ENCODE results near the gene RAPGEF6. TPM values are rescaled to one million over a fixed set of nuclear protein-coding genes. Genes with fewer than 3 reads are reported as not detected.
"Not testable (repeated sequence)": the region's sequence is repeated elsewhere in the genome, so short reads cannot be mapped to it uniquely, and the experiment has no call there.

Gene RAPGEF6
- total RNA-seq, 6 experiments from 2014 or later: 7.3 to 12.0 (median 10.2) TPM

DNA sequence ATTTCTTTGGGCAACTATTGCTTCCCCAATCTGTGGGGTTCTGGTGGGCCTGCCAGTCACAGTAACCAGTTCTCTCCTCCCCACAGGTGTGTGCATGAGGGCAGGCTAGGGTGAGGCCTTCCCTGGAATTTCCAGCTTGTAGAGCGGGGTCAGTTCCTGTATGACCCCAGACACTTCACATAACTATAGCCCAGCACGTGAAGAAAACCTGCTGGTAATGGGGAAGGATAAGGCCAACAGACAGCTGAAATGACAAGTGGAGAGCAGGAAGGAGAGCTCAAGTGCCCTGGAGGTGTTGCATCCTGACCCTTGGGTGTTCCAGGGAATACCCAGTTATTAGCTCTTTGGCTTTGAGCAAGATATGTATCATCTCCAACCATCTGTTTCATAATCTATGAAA, 229.0 kb downstream of the RAPGEF6 start:
- no peak for DNase-seq
- no peak overlapping the region for H3K4me3 Mint-ChIP-seq
- no peaks in the 10 kb centered on the region for H3K4me1 Mint-ChIP-seq (ENCODE audit: low read depth)
- H3K27me3 Mint-ChIP-seq (ENCODE audit: insufficient read depth): no peaks in the 10 kb centered on the region
- H3K27ac Mint-ChIP-seq: no peak overlapping the region
- peaks cover 13% of the 10 kb centered on the region for H3K9me3 Mint-ChIP-seq
- peaks cover 40% of the 10 kb centered on the region for H3K36me3 Mint-ChIP-seq (ENCODE audit: low read depth)
- TF ChIP-seq, protein P1, sequence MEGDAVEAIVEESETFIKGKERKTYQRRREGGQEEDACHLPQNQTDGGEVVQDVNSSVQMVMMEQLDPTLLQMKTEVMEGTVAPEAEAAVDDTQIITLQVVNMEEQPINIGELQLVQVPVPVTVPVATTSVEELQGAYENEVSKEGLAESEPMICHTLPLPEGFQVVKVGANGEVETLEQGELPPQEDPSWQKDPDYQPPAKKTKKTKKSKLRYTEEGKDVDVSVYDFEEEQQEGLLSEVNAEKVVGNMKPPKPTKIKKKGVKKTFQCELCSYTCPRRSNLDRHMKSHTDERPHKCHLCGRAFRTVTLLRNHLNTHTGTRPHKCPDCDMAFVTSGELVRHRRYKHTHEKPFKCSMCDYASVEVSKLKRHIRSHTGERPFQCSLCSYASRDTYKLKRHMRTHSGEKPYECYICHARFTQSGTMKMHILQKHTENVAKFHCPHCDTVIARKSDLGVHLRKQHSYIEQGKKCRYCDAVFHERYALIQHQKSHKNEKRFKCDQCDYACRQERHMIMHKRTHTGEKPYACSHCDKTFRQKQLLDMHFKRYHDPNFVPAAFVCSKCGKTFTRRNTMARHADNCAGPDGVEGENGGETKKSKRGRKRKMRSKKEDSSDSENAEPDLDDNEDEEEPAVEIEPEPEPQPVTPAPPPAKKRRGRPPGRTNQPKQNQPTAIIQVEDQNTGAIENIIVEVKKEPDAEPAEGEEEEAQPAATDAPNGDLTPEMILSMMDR (IDR thresholded peaks at IDR 0.05): no peak

DNA sequence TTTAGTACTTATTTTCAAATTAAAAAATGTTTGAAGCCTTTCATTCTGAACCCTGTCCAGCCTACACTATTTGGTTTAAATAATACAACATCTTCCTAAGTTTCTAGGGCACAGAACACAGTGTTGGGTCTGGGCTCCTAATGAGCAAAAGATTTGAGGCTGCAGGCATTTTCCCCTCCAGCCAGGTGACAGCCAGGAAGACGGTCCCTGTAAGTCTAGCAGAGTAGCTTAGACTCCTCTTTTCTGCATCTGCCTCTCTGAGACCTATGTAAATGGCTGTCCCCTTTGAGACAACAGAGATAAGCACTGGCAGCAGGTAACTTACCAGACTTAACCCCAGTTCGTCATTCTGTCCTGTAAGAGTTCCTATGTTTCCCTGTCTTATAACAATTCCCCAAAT, 229.4 kb downstream of the RAPGEF6 start:
- Mint-ChIP-seq H3K27ac (no peak overlapping the region), H3K9me3 (peaks cover 13% of the 10 kb centered on the region), H3K36me3 (ENCODE audit: low read depth) (peaks cover 39% of the 10 kb centered on the region), H3K4me3 (no peak overlapping the region), H3K4me1 (ENCODE audit: low read depth) (no peaks in the 10 kb centered on the region), H3K27me3 (ENCODE audit: insufficient read depth) (no peaks in the 10 kb centered on the region)
- TF ChIP-seq, protein P1 (IDR thresholded peaks at IDR 0.05): no peak
- DNase-seq: no peak

DNA sequence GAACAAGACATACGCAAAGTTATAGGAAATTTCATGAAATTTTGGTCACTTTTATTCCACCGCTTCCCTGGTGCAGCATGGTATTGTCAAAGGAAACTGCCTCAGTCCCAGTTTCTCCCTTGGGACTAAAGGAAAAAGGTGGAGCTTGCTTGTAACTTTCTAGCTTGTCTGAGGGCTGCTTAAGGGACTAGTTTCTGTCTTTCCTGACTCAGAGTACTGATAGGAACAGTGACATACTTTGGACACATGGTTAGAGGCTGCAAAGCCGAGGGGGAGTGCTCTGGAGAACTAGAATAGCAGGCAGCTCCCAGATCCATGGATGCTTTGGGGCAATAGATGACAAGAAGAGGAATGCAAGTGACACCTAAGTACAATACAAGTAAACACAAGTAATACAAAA, 234.4 kb downstream of the RAPGEF6 start:
- TF ChIP-seq, protein P1 (IDR thresholded peaks at IDR 0.05): no peak
- Mint-ChIP-seq H3K4me3 (no peak overlapping the region), H3K36me3 (ENCODE audit: low read depth) (peaks cover 40% of the 10 kb centered on the region), H3K27ac (no peak overlapping the region), H3K9me3 (peaks cover 13% of the 10 kb centered on the region), H3K4me1 (ENCODE audit: low read depth) (no peaks in the 10 kb centered on the region), H3K27me3 (ENCODE audit: insufficient read depth) (no peaks in the 10 kb centered on the region)
- DNase-seq: no peak

DNA sequence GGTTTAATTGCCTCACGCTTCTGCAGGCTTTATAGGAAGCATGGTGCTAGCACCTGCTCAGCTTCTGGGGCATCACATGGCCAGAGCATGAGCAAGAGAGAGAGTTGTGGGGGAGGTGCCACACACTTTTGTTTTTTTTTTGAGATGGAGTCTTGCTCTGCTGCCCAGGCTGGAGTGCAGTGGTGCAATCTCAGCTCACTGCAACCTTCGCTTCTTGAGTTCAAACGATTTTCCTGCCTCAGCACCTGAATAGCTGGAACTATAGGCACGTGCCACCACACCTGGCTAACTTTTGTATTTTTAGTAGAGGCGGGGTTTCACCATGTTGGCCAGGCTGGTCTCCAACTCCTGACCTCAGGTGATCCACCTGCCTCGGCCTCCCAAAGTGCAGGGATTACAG, 236.0 kb downstream of the RAPGEF6 start:
- DNase-seq; H3K4me3 Mint-ChIP-seq; H3K4me1 Mint-ChIP-seq (ENCODE audit: low read depth); H3K27me3 Mint-ChIP-seq (ENCODE audit: insufficient read depth); H3K27ac Mint-ChIP-seq: not testable (repeated sequence)
- Mint-ChIP-seq H3K9me3 (peaks cover 13% of the 10 kb centered on the region), H3K36me3 (ENCODE audit: low read depth) (peaks cover 41% of the 10 kb centered on the region)

DNA sequence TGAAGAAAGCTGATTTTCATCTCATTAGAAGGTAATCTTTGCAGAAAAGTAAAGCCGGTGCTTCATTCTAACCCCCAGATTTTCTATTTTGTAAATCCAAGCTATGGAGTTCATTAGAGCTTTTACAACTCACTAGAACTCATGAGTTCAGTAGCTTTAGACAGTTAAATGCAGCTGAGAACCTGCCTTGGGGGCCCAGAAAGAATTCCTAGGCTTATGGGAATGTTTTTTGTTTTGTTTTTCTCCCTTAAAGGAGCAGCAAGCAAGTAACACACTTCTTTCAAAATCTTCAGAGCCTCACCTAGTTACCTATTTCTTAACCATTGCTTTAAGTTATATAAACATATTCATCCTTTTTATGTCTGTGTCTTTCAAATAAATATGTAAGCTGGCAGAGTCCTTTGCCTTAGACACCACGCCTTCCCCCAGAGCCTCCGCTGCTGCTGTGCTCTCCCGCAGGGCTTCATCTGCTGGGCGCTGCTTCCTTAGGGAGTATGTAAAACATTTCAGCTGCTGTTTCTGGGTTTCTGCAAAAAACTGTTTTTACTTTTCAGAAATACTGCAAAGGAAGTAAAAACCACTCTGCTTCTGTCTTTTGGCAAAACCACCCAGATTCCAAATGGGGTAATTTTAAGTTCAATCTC, 238.3 kb downstream of the RAPGEF6 start:
- Mint-ChIP-seq H3K36me3 (ENCODE audit: low read depth) (peaks cover 36% of the 10 kb centered on the region), H3K4me3 (no peak overlapping the region), H3K9me3 (peaks cover 1% of the 10 kb centered on the region), H3K27me3 (ENCODE audit: insufficient read depth) (peaks cover 3% of the 10 kb centered on the region; the same call in 1 of the 2 replicates), H3K27ac (no peak overlapping the region), H3K4me1 (ENCODE audit: low read depth) (no peaks in the 10 kb centered on the region)
- no peak for DNase-seq
- TF ChIP-seq, protein P1 (IDR thresholded peaks at IDR 0.05): no peak

DNA sequence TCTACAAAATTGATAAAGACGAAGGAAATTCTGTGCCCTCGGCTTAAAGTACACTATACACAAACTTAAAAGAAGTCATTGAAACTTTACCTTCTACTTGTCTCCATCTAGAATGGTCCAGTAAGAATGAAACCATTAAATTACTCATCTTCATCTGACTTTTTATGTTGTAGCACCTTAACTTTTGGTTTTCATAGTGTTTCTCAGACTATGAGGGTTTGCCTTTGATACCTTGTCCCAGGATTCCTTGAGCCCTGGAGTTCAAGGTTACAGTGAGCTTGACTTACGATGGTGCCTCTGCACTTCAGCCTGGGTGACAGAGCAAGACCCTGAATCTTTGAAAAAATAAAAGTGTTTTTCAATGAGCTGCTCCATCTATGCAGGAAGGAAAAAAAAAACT, 239.0 kb downstream of the RAPGEF6 start:
- no peak overlapping the region for H3K27ac Mint-ChIP-seq
- no peaks in the 10 kb centered on the region for H3K9me3 Mint-ChIP-seq
- H3K4me3 Mint-ChIP-seq: no peak overlapping the region
- H3K27me3 Mint-ChIP-seq (ENCODE audit: insufficient read depth): peaks cover 3% of the 10 kb centered on the region; the same call in 1 of the 2 replicates
- peaks cover 34% of the 10 kb centered on the region for H3K36me3 Mint-ChIP-seq (ENCODE audit: low read depth)
- DNase-seq: no peak
- TF ChIP-seq, protein P1 (IDR thresholded peaks at IDR 0.05): no peak
- no peaks in the 10 kb centered on the region for H3K4me1 Mint-ChIP-seq (ENCODE audit: low read depth)

All from HFFc6 (cell line).